OCI-LY7 (cell line): ENCODE data around the gene SLC11A2.

Experiments
- CTCF ChIP-seq: fragments of 200-600 bp; sonication (generic); conservative IDR thresholded peaks from 2 replicates; pipeline ENCODE4 v1.5.1; 2014; ENCODE audit warnings: mild to moderate bottlenecking, antibody characterized with exemption, low read length, moderate library complexity, mixed read lengths
- EZH2phosphoT487 ChIP-seq: fragments of 200-600 bp; sonication (generic); IDR thresholded peaks from 2 replicates; pipeline ENCODE4 v1.6.1; 2018; ENCODE audit warnings: low read depth, borderline replicate concordance, mild to moderate bottlenecking, mixed run types, antibody characterized with exemption, low read length, moderate library complexity, mixed read lengths

- TF ChIP-seq CTCF = no peak
- TF ChIP-seq EZH2phosphoT487 = no peak
Observed at GRCh38 chr12:50984586-50985298, 41.4 kb downstream of the SLC11A2 start.
